K562 (cell line): Measurements from ENCODE around the gene MLLT6. TPM values are rescaled to one million over a fixed set of nuclear protein-coding genes. Genes with fewer than 3 reads are reported as not detected.

Source experiments
- BCLAF1 ChIP-seq, 2 experiments: fragments of 450-650 bp in 1 of 2; IDR thresholded peaks; 2 replicates each; pipeline ENCODE4 v1.6.1; 2011 to 2017; ENCODE audit warnings: low read depth in 2 of 2, antibody characterized with exemption in 1 of 2, borderline replicate concordance in 1 of 2, low read length in 1 of 2, mild to moderate bottlenecking in 1 of 2, mixed read lengths in 1 of 2; ENCODE audit not compliant: control insufficient read depth in 1 of 2
- CTCF ChIP-seq, 3 experiments: IDR thresholded peaks in 2 of 3; conservative IDR thresholded peaks in 1 of 3; 2 replicates each; pipeline ENCODE4 v1.5.1; 2011 to 2012; ENCODE audit warnings: low read length in 3 of 3, mild to moderate bottlenecking in 3 of 3, control low read depth in 2 of 3, improper control_type of control experiment in 1 of 3, inconsistent platforms in 1 of 3, low read depth in 1 of 3, mixed read lengths in 1 of 3, moderate library complexity in 1 of 3; ENCODE audit not compliant: insufficient read depth in 2 of 3
- DDX20 ChIP-seq: fragments of 450-650 bp; IDR thresholded peaks from 2 replicates; pipeline ENCODE4 v1.6.1; 2016; ENCODE audit warnings: missing genetic modification characterization, low read depth, mild to moderate bottlenecking, missing compliant biosample characterization, moderate library complexity
- ESRRB ChIP-seq: fragments of 250-450 bp; sonication (Bioruptor Pico); IDR thresholded peaks from 2 replicates; pipeline ENCODE4 v1.5.0; 2020; ENCODE audit warnings: mild to moderate bottlenecking, moderate library complexity, borderline replicate concordance
- GATAD2B ChIP-seq: fragments of 450-650 bp; IDR thresholded peaks from 2 replicates; pipeline ENCODE4 v1.6.1; 2017; ENCODE audit warnings: mild to moderate bottlenecking, borderline replicate concordance
- LCOR ChIP-seq: sonication (generic); formaldehyde crosslinking; IDR thresholded peaks from 2 replicates; pipeline ENCODE4 v1.8.0; 2022; ENCODE audit warnings: mild to moderate bottlenecking, missing genetic modification reagents
- NCOR1 ChIP-seq: fragments of 450-650 bp; IDR thresholded peaks from 2 replicates; pipeline ENCODE4 v1.6.1; 2016; ENCODE audit warnings: mild to moderate bottlenecking, moderate library complexity
- RBM14 ChIP-seq: fragments of 200-400 bp; formaldehyde crosslinking; IDR thresholded peaks from 2 replicates; pipeline ENCODE4 v1.6.1; 2018; ENCODE audit warnings: low read depth, mild to moderate bottlenecking, low read length, moderate library complexity, borderline replicate concordance; ENCODE audit not compliant: insufficient read depth
- TBP ChIP-seq: optimal IDR thresholded peaks from 2 replicates; pipeline ENCODE3; 2011; ENCODE audit warnings: low read depth, low read length, improper control_type of control experiment
- TFAP4 ChIP-seq: sonication (generic); formaldehyde crosslinking; IDR thresholded peaks from 2 replicates; pipeline ENCODE4 v1.8.0; 2022; ENCODE audit warnings: missing genetic modification reagents, mild to moderate bottlenecking, moderate library complexity, borderline replicate concordance
- YBX1 ChIP-seq: fragments of 450-650 bp; IDR thresholded peaks from 2 replicates; pipeline ENCODE4 v1.7.1; 2016; ENCODE audit warnings: mild to moderate bottlenecking
- ZBTB33 ChIP-seq: sonication (generic); formaldehyde crosslinking; IDR thresholded peaks from 2 replicates; pipeline ENCODE4 v1.8.1; 2023; ENCODE audit warnings: mild to moderate bottlenecking, missing genetic modification reagents
- ZNF384 ChIP-seq: IDR thresholded peaks from 2 replicates; pipeline ENCODE4 v1.6.1; 2012; ENCODE audit warnings: low read depth, low read length, improper control_type of control experiment
- ZNF561 ChIP-seq: fragments of 450-650 bp; formaldehyde crosslinking; conservative IDR thresholded peaks from 2 replicates; pipeline ENCODE4 v1.4.0; 2020; ENCODE audit warnings: mild to moderate bottlenecking, moderate library complexity
- ZNF639 ChIP-seq, 2 experiments: fragments of 200-800 bp in 1 of 2; sonication (Bioruptor generic) in 1 of 2; sonication (generic) in 1 of 2; formaldehyde crosslinking in 1 of 2; IDR thresholded peaks in 1 of 2; conservative IDR thresholded peaks in 1 of 2; 2 replicates each; pipeline versions ENCODE4 v1.5.0 to v1.6.1; 2016 to 2020; ENCODE audit warnings: missing compliant biosample characterization in 1 of 2, missing genetic modification characterization in 1 of 2, missing genetic modification reagents in 1 of 2
- polyA plus RNA-seq, 8 experiments: library from polyadenylated mRNA; depleted of rRNA in 4 of 8; stranded (reverse) in 5 of 8; unstranded in 3 of 8; fragments of >200 nt; fragmentation: Nextera tagmentation in 2 of 8; fragmentation: Illumina TruSeq in 1 of 8; extraction: Ambion mirVana in 2 of 8; extraction: Trizol in 1 of 8; gene quantifications; 2 replicates each; pipeline versions ENCODE4 v1.2.1 to v1.2.3, GENCODE V29; 2011 to 2014; ENCODE audit warnings: inconsistent platforms in 1 of 8, missing spikeins in 1 of 8
- total RNA-seq, 7 experiments: library from RNA; depleted of rRNA in 6 of 7; stranded (reverse); fragments of >200 nt in 6 of 7; fragmentation: Illumina TruSeq in 2 of 7; extraction: Trizol in 2 of 7; gene quantifications; 2 replicates each; pipeline versions ENCODE4 v1.2.1 to v1.2.3, GENCODE V29; 2011 to 2021; ENCODE audit warnings: low replicate concordance in 1 of 7

MLLT6 gene
- total and polyA plus RNA-seq, 9 of the 15 experiments (the other 6 are each of a cell fraction or from before 2014, with no cell fraction given) = 3.1 to 71.7 (median 30.0) TPM

GRCh38 chr17:38749223-38750043, 44.4 kb downstream of the MLLT6 start (continued):
- TF ChIP-seq CTCF (IDR thresholded peaks at IDR 0.05 in 2 of 3, conservative IDR thresholded peaks at IDR 0.05 in 1 of 3; ENCODE audit: insufficient read depth in 2 of 3, low read depth in 1 of 3, low read length in 3 of 3) = peak in 1 of 3 experiments; percentile 14; a peak in 1 of 6 replicates
- peak; percentile 94 for TF ChIP-seq ZBTB33 (CRISPR knock-in tag)
- peak; percentile 88 for TF ChIP-seq TBP
- TF ChIP-seq TFAP4 (CRISPR knock-in tag) = peak; percentile 80
- TF ChIP-seq ZNF639 (CRISPR knock-in tag; conservative IDR thresholded peaks at IDR 0.05 in 1 of 2, IDR thresholded peaks at IDR 0.05 in 1 of 2) = peak in 1 of 2 experiments; percentile 67; a peak in 2 of 4 replicates
- no peak for TF ChIP-seq ZNF384
- 0 out of 2 replicates have a peak, but pooled peaks have one; percentile 13 for TF ChIP-seq RBM14
- peak; percentile 64; the same call in 1 of the 2 replicates for TF ChIP-seq LCOR (CRISPR knock-in tag)
- no peak for TF ChIP-seq DDX20 (tag)
- TF ChIP-seq ESRRB (CRISPR knock-in tag) = no peak
- TF ChIP-seq GATAD2B = peak; percentile 20; the same call in 1 of the 2 replicates
- no peak for TF ChIP-seq YBX1
- TF ChIP-seq BCLAF1 (IDR thresholded peaks at IDR 0.05; ENCODE audit: borderline replicate concordance in 1 of 2, control insufficient read depth in 1 of 2, low read depth in 2 of 2, low read length in 1 of 2) = no peak
- no peak for TF ChIP-seq ZNF561
- TF ChIP-seq NCOR1 = peak; percentile 42; the same call in 1 of the 2 replicates
